ENCODE measurements around the gene PEA15. TPM values are rescaled to one million over a fixed set of nuclear protein-coding genes. Genes with fewer than 3 reads are reported as not detected.

Gene PEA15
- total RNA-seq, 2 donors from 2014 or later = 37.2 to 53.7 TPM

Other genes starting within 250 kb of the PEA15 start
- gene PIGM, start 173.4 kb upstream of the PEA15 start, total RNA-seq = 1 to 10 TPM; 3.6 to 5.3 TPM
- gene KCNJ10, start 135.2 kb upstream of the PEA15 start, total RNA-seq = not detected
- under 1 TPM in 1 of 2 donors, not detected in 1; 0.06 TPM for gene KCNJ9, start 123.8 kb upstream of the PEA15 start, total RNA-seq
- gene IGSF8, start 106.8 kb upstream of the PEA15 start, total RNA-seq = 10 to 100 TPM; 29.9 to 35.2 TPM
- gene ATP1A2, start 89.6 kb upstream of the PEA15 start, total RNA-seq = not detected
- gene ATP1A4, start 53.8 kb upstream of the PEA15 start, total RNA-seq = not detected
- gene CASQ1, start 14.8 kb upstream of the PEA15 start, total RNA-seq = not detected
- gene DCAF8, start 57.2 kb downstream of the PEA15 start, total RNA-seq = 100 to 1,000 TPM; 124 to 170 TPM
- 10 to 100 TPM; 44.8 to 74.9 TPM for gene PEX19, start 79.7 kb downstream of the PEA15 start, total RNA-seq
- gene COPA, start 137.9 kb downstream of the PEA15 start, total RNA-seq = 100 to 1,000 TPM; 120 to 146 TPM
- gene NCSTN, start 138.0 kb downstream of the PEA15 start, total RNA-seq = 10 to 100 TPM; 43.5 to 53.0 TPM
- under 1 TPM; 0.46 to 0.68 TPM for gene NHLH1, start 161.7 kb downstream of the PEA15 start, total RNA-seq
- gene VANGL2, start 195.2 kb downstream of the PEA15 start, total RNA-seq = under 1 TPM; 0.05 to 0.18 TPM